SK-N-SH treated with all-trans-retinoic acid at 6 μM for 48 hours (cell line): ENCODE data around the gene MIOX.
A peak's percentile ranks its signal among the peaks of the same experiment; 100 is the strongest.

ENCODE experiments used
- ATAC-seq: fragments of 200-7000 bp; cut with Tn5 transposase; 3 replicates; pipeline ENCODE4 v1.9.1; 2020; ENCODE audit warnings: mild to moderate bottlenecking, moderate library complexity
- BACH2 ChIP-seq: fragments of 250-450 bp; sonication (Bioruptor Pico); IDR thresholded peaks from 2 replicates; pipeline ENCODE4 v1.9.0; 2021; ENCODE audit warnings: mild to moderate bottlenecking, borderline replicate concordance
- CREB5 ChIP-seq: fragments of 250-450 bp; sonication (Bioruptor Pico); IDR thresholded peaks from 2 replicates; pipeline ENCODE4 v1.5.1; 2020; ENCODE audit warnings: low read depth, mild to moderate bottlenecking, moderate library complexity
- CSDC2 ChIP-seq: fragments of 250-450 bp; sonication (Bioruptor Pico); IDR thresholded peaks from 2 replicates; pipeline ENCODE4 v1.5.0; 2020; ENCODE audit warnings: mild to moderate bottlenecking, moderate library complexity
- CSRNP3 ChIP-seq: fragments of 250-450 bp; sonication (Bioruptor Pico); IDR thresholded peaks from 2 replicates; pipeline ENCODE4 v1.5.1; 2021; ENCODE audit warnings: mild to moderate bottlenecking, moderate library complexity
- ESRRG ChIP-seq: fragments of 250-450 bp; sonication (Bioruptor Pico); IDR thresholded peaks from 2 replicates; pipeline ENCODE4 v1.6.1; 2021; ENCODE audit warnings: mild to moderate bottlenecking
- GLIS3 ChIP-seq: fragments of 250-450 bp; sonication (Bioruptor Pico); IDR thresholded peaks from 2 replicates; pipeline ENCODE4 v1.5.0; 2020; ENCODE audit warnings: mild to moderate bottlenecking, moderate library complexity
- OSR1 ChIP-seq: fragments of 250-450 bp; sonication (Bioruptor Pico); IDR thresholded peaks from 2 replicates; pipeline ENCODE4 v1.8.0; 2022; ENCODE audit warnings: moderate library complexity, mild to moderate bottlenecking, inconsistent platforms
- PATZ1 ChIP-seq: fragments of 250-450 bp; sonication (Bioruptor Pico); IDR thresholded peaks from 2 replicates; pipeline ENCODE4 v1.8.0; 2020; ENCODE audit warnings: mild to moderate bottlenecking, moderate library complexity, borderline replicate concordance
- POU6F1 ChIP-seq: fragments of 250-450 bp; sonication (Bioruptor Pico); IDR thresholded peaks from 2 replicates; pipeline ENCODE4 v1.8.0; 2021; ENCODE audit warnings: low read depth, mild to moderate bottlenecking, moderate library complexity, borderline replicate concordance
- PPARA ChIP-seq: fragments of 250-450 bp; sonication (Bioruptor Pico); IDR thresholded peaks from 2 replicates; pipeline ENCODE4 v1.5.0; 2020; ENCODE audit warnings: mild to moderate bottlenecking, borderline replicate concordance
- RARB ChIP-seq: fragments of 250-450 bp; sonication (Bioruptor Pico); IDR thresholded peaks from 2 replicates; pipeline ENCODE4 v1.8.0; 2021; ENCODE audit warnings: mild to moderate bottlenecking, moderate library complexity
- SNAI2 ChIP-seq: fragments of 250-450 bp; sonication (Bioruptor Pico); IDR thresholded peaks from 2 replicates; pipeline ENCODE4 v1.5.0; 2020; ENCODE audit warnings: mild to moderate bottlenecking, moderate library complexity
- TCF4 ChIP-seq: fragments of 250-450 bp; sonication (Bioruptor Pico); IDR thresholded peaks from 2 replicates; pipeline ENCODE4 v1.8.0; 2021; ENCODE audit warnings: mild to moderate bottlenecking, moderate library complexity, borderline replicate concordance
- TOX ChIP-seq: fragments of 250-450 bp; sonication (Bioruptor Pico); IDR thresholded peaks from 2 replicates; pipeline ENCODE4 v1.8.0; 2021; ENCODE audit warnings: mild to moderate bottlenecking, moderate library complexity, borderline replicate concordance
- TSHZ2 ChIP-seq: fragments of 250-450 bp; sonication (Bioruptor Pico); IDR thresholded peaks from 2 replicates; pipeline ENCODE4 v1.5.0; 2020; ENCODE audit warnings: mild to moderate bottlenecking, moderate library complexity
- ZC3H10 ChIP-seq: fragments of 250-450 bp; sonication (Bioruptor Pico); IDR thresholded peaks from 2 replicates; pipeline ENCODE4 v1.5.1; 2021; ENCODE audit warnings: mild to moderate bottlenecking, moderate library complexity
- ZFP3 ChIP-seq: fragments of 250-450 bp; sonication (Bioruptor Pico); IDR thresholded peaks from 2 replicates; pipeline ENCODE4 v1.5.0; 2020; ENCODE audit warnings: mild to moderate bottlenecking, moderate library complexity
- ZNF565 ChIP-seq: fragments of 450-650 bp; formaldehyde crosslinking; conservative IDR thresholded peaks from 2 replicates; pipeline ENCODE4 v1.5.0; 2020; ENCODE audit warnings: low read depth, mild to moderate bottlenecking, moderate library complexity
- ZNF70 ChIP-seq: fragments of 450-650 bp; formaldehyde crosslinking; IDR thresholded peaks from 2 replicates; pipeline ENCODE4 v1.5.0; 2020; ENCODE audit warnings: mild to moderate bottlenecking, moderate library complexity
- ZNF8 ChIP-seq: fragments of 450-650 bp; formaldehyde crosslinking; IDR thresholded peaks from 2 replicates; pipeline ENCODE4 v1.5.0; 2020; ENCODE audit warnings: mild to moderate bottlenecking, moderate library complexity

Gene MIOX

GRCh38 chr22:50506611-50507420 lies 20.2 kb downstream of the MIOX start:
- peak; percentile 41 for ATAC-seq
- TF ChIP-seq ZNF565 (CRISPR knock-in tag) (no peak), ZNF8 (CRISPR knock-in tag) (no peak), CSDC2 (CRISPR knock-in tag) (no peak), TSHZ2 (CRISPR knock-in tag) (no peak), GLIS3 (CRISPR knock-in tag) (no peak), ZFP3 (CRISPR knock-in tag) (no peak), POU6F1 (CRISPR knock-in tag) (no peak), OSR1 (no peak), ESRRG (CRISPR knock-in tag) (no peak), PATZ1 (CRISPR knock-in tag) (no peak), RARB (CRISPR knock-in tag) (no peak), ZC3H10 (CRISPR knock-in tag) (no peak), BACH2 (CRISPR knock-in tag) (no peak), TOX (no peak), CREB5 (CRISPR knock-in tag) (no peak), CSRNP3 (CRISPR knock-in tag) (no peak), TCF4 (no peak), SNAI2 (CRISPR knock-in tag) (no peak), ZNF70 (CRISPR knock-in tag) (no peak), PPARA (CRISPR knock-in tag) (no peak)

GRCh38 chr22:50507421-50507990 lies 20.8 kb downstream of the MIOX start, which contains the start of gene LMF2:
Gene LMF2 (minus strand): TSS chr22:50507702. CDS start chr22:50507675, 27 bp downstream.
- ATAC-seq = peak; percentile 89
- TF ChIP-seq ZNF8 (CRISPR knock-in tag) = no peak
- no peak for TF ChIP-seq ZFP3 (CRISPR knock-in tag)
- TF ChIP-seq PATZ1 (CRISPR knock-in tag) = no peak
- TF ChIP-seq TCF4 = no peak
- TF ChIP-seq OSR1 = no peak
- no peak for TF ChIP-seq PPARA (CRISPR knock-in tag)
- no peak for TF ChIP-seq SNAI2 (CRISPR knock-in tag)
- no peak for TF ChIP-seq BACH2 (CRISPR knock-in tag)
- no peak for TF ChIP-seq TSHZ2 (CRISPR knock-in tag)
- no peak for TF ChIP-seq CSDC2 (CRISPR knock-in tag)
- no peak for TF ChIP-seq CSRNP3 (CRISPR knock-in tag)
